Naive thymus-derived CD8-positive, alpha-beta T cell (primary cell): ENCODE results near the gene CNTNAP2. TPM values are rescaled to one million over a fixed set of nuclear protein-coding genes. Genes with fewer than 3 reads are reported as not detected.
"Not testable (repeated sequence)": the region's sequence is repeated elsewhere in the genome, so short reads cannot be mapped to it uniquely, and the experiment has no call there.

ENCODE experiments used
- ATAC-seq, 2 donors: fragments of 150-1000 bp; cut with Tn5 transposase in 1 of 2; sonication (Bioruptor Pico), chemical (Tn5 transposase) in 1 of 2; 1 replicate in 1 of 2; 2 replicates in 1 of 2; pipeline ENCODE4 v1.10.0; 2021; ENCODE audit warnings: mild to moderate bottlenecking in 2 of 2, moderate library complexity in 2 of 2
- POLR2A ChIA-PET: fragments of 350-600 bp; sonication (Branson Sonifier 250); formaldehyde crosslinking; loops from one replicate; lab custom pipeline; 2021; ENCODE audit warnings: antibody characterized with exemption; lab: Charles Lee
- DNase-seq, 10 donors: peaks; one replicate each; pipeline versions ENCODE4 v3.0.0 to v3.0.0-alpha.2; 2020 to 2022
- H3K27ac Mint-ChIP-seq, 10 donors: one replicate each; pipeline ENCODE4 v1.8.0; 2020 to 2022; ENCODE audit warnings: mild to moderate bottlenecking in 10 of 10, mixed read lengths in 10 of 10, moderate library complexity in 4 of 10, inconsistent platforms in 1 of 10
- H3K27me3 Mint-ChIP-seq, 5 donors: one replicate each; pipeline ENCODE4 v1.8.0; 2021 to 2022; ENCODE audit warnings: mixed read lengths in 5 of 5
- H3K36me3 Mint-ChIP-seq, 3 donors: one replicate each; pipeline ENCODE4 v1.8.0; 2020 to 2022; ENCODE audit warnings: mixed read lengths in 3 of 3, mild to moderate bottlenecking in 2 of 3, inconsistent platforms in 1 of 3
- H3K4me1 Mint-ChIP-seq, 4 donors: one replicate each; pipeline ENCODE4 v1.8.0; 2021 to 2022; ENCODE audit warnings: mixed read lengths in 4 of 4
- H3K4me3 Mint-ChIP-seq, 10 donors: one replicate each; pipeline ENCODE4 v1.8.0; 2020 to 2022; ENCODE audit warnings: mild to moderate bottlenecking in 10 of 10, mixed read lengths in 10 of 10, moderate library complexity in 6 of 10, inconsistent platforms in 1 of 10
- H3K9me3 Mint-ChIP-seq, 9 donors: one replicate each; pipeline ENCODE4 v1.8.0; 2020 to 2022; ENCODE audit warnings: mixed read lengths in 9 of 9, mild to moderate bottlenecking in 3 of 9, inconsistent platforms in 1 of 9, moderate library complexity in 1 of 9
- polyA plus RNA-seq, 3 donors: library from polyadenylated mRNA; unstranded; fragments of 300-500 nt; fragmentation: Illumina TruSeq; gene quantifications; one replicate each; pipeline ENCODE4 v1.2.3, GENCODE V29; 2021
- total RNA-seq, 8 experiments: library from RNA in 2 of 8; stranded (reverse) in 2 of 8; gene quantifications; one replicate each; pipeline ENCODE4 v1.2.3 and lab custom pipeline; 2021 to 2026

Gene CNTNAP2
- total and polyA plus RNA-seq, 5 experiments from 2014 or later = 0.12 to 1.5 (median 0.71) TPM; not detected in 1

GRCh38 chr7:148434181-148434757 lies 2317.7 kb downstream of the CNTNAP2 start:
- POLR2A ChIA-PET = no interaction called here
- Mint-ChIP-seq H3K9me3 (peaks cover 0 to 5% (median 0%) of the 10 kb centered on the region in 9 donors), H3K4me3 (no peak overlapping the region), H3K27me3 (peaks cover 0 to 3% (median 0%) of the 10 kb centered on the region in 5 donors), H3K4me1 (peaks cover 0 to 3% (median 1%) of the 10 kb centered on the region in 4 donors), H3K27ac (no peak overlapping the region), H3K36me3 (no peaks in the 10 kb centered on the region)
- DNase-seq = no peak
- no peak for ATAC-seq

- Mint-ChIP-seq H3K4me3 (no peak overlapping the region), H3K4me1 (peaks cover 0 to 3% (median 1%) of the 10 kb centered on the region in 4 donors), H3K36me3 (no peaks in the 10 kb centered on the region), H3K27ac (no peak overlapping the region), H3K27me3 (peaks cover 0 to 7% (median 3%) of the 10 kb centered on the region in 5 donors), H3K9me3 (peaks cover 0 to 5% (median 0%) of the 10 kb centered on the region in 9 donors)
- DNase-seq = no peak
- POLR2A ChIA-PET = no interaction called here
- no peak for ATAC-seq
Observed at GRCh38 chr7:148434887-148435286, 2318.3 kb downstream of the CNTNAP2 start.

- H3K9me3 Mint-ChIP-seq = peaks cover 0 to 2% (median 0%) of the 10 kb centered on the region in 9 donors
- no peak overlapping the region for H3K4me3 Mint-ChIP-seq
- peaks cover 0 to 11% (median 3%) of the 10 kb centered on the region in 5 donors for H3K27me3 Mint-ChIP-seq
- POLR2A ChIA-PET = no interaction called here
- H3K27ac Mint-ChIP-seq = no peak overlapping the region
- no peaks in the 10 kb centered on the region for H3K36me3 Mint-ChIP-seq
- ATAC-seq = no peak
- H3K4me1 Mint-ChIP-seq = peaks cover 0 to 3% (median 1%) of the 10 kb centered on the region in 4 donors
- DNase-seq = no peak
Observed at GRCh38 chr7:148435715-148436114, 2319.1 kb downstream of the CNTNAP2 start.

GRCh38 chr7:148436135-148436534 lies 2319.5 kb downstream of the CNTNAP2 start:
- H3K4me1 Mint-ChIP-seq = peaks cover 0 to 3% (median 1%) of the 10 kb centered on the region in 4 donors
- no peak for ATAC-seq
- H3K9me3 Mint-ChIP-seq = no peaks in the 10 kb centered on the region

GRCh38 chr7:148436571-148436970 lies 2320.0 kb downstream of the CNTNAP2 start:
- ATAC-seq = no peak
- peaks cover 0 to 3% (median 1%) of the 10 kb centered on the region in 4 donors for H3K4me1 Mint-ChIP-seq

More at GRCh38 chr7:148436135-148436534, 2319.5 kb downstream of the CNTNAP2 start:
- no peaks in the 10 kb centered on the region for H3K36me3 Mint-ChIP-seq
- no peak for DNase-seq
- H3K27ac Mint-ChIP-seq = peak overlapping the region in 1 of 10 donors; percentile 78
- POLR2A ChIA-PET = no interaction called here
- no peak overlapping the region for H3K4me3 Mint-ChIP-seq
- H3K27me3 Mint-ChIP-seq = peaks cover 0 to 11% (median 3%) of the 10 kb centered on the region in 5 donors

GRCh38 chr7:148437043-148437442 lies 2320.4 kb downstream of the CNTNAP2 start:
- Mint-ChIP-seq H3K4me3 (no peak overlapping the region), H3K36me3 (no peaks in the 10 kb centered on the region), H3K9me3 (no peaks in the 10 kb centered on the region), H3K27ac (no peak overlapping the region), H3K27me3 (peaks cover 2 to 11% (median 5%) of the 10 kb centered on the region in 5 donors), H3K4me1 (peaks cover 0 to 3% (median 1%) of the 10 kb centered on the region in 4 donors)
- POLR2A ChIA-PET = no interaction called here
- ATAC-seq = no peak
- DNase-seq = no peak

More at GRCh38 chr7:148436571-148436970, 2320.0 kb downstream of the CNTNAP2 start:
- Mint-ChIP-seq H3K4me3 (no peak overlapping the region), H3K9me3 (no peaks in the 10 kb centered on the region), H3K27ac (peak overlapping the region in 1 of 10 donors; percentile 78), H3K36me3 (no peaks in the 10 kb centered on the region), H3K27me3 (peaks cover 2 to 11% (median 5%) of the 10 kb centered on the region in 5 donors)
- POLR2A ChIA-PET = no interaction called here
- no peak for DNase-seq

GRCh38 chr7:148442141-148442655 lies 2325.6 kb downstream of the CNTNAP2 start:
- Mint-ChIP-seq H3K36me3 (peaks cover 0 to 1% (median 0%) of the 10 kb centered on the region in 3 donors), H3K27me3 (peaks cover 2 to 11% (median 5%) of the 10 kb centered on the region in 5 donors), H3K4me3 (no peak overlapping the region), H3K9me3 (peaks cover 0 to 9% (median 0%) of the 10 kb centered on the region in 9 donors), H3K27ac (peak overlapping the region in 1 of 10 donors; percentile 43), H3K4me1 (peaks cover 0 to 2% (median 0%) of the 10 kb centered on the region in 4 donors)
- POLR2A ChIA-PET = no interaction called here
- ATAC-seq = no peak
- no peak for DNase-seq

GRCh38 chr7:148442933-148443332 lies 2326.3 kb downstream of the CNTNAP2 start:
- H3K27me3 Mint-ChIP-seq = peaks cover 2 to 11% (median 3%) of the 10 kb centered on the region in 5 donors
- no peak overlapping the region for H3K27ac Mint-ChIP-seq
- POLR2A ChIA-PET = no interaction called here
- H3K36me3 Mint-ChIP-seq = peaks cover 0 to 1% (median 0%) of the 10 kb centered on the region in 3 donors
- H3K9me3 Mint-ChIP-seq = peaks cover 0 to 9% (median 0%) of the 10 kb centered on the region in 9 donors
- DNase-seq (no peak), ATAC-seq (no peak)
- H3K4me3 Mint-ChIP-seq = no peak overlapping the region
- no peaks in the 10 kb centered on the region for H3K4me1 Mint-ChIP-seq

GRCh38 chr7:148445260-148446044 lies 2328.9 kb downstream of the CNTNAP2 start:
- peaks cover 0 to 9% (median 0%) of the 10 kb centered on the region in 9 donors for H3K9me3 Mint-ChIP-seq
- H3K4me3 Mint-ChIP-seq = no peak overlapping the region
- H3K4me1 Mint-ChIP-seq = no peaks in the 10 kb centered on the region
- no peak for DNase-seq
- no peak overlapping the region for H3K27ac Mint-ChIP-seq
- POLR2A ChIA-PET = no interaction called here
- H3K36me3 Mint-ChIP-seq = peaks cover 0 to 1% (median 0%) of the 10 kb centered on the region in 3 donors
- ATAC-seq = no peak
- H3K27me3 Mint-ChIP-seq = peaks cover 0 to 2% (median 2%) of the 10 kb centered on the region in 5 donors

GRCh38 chr7:148447221-148447849 lies 2330.7 kb downstream of the CNTNAP2 start:
- ATAC-seq (no peak), DNase-seq (no peak)
- Mint-ChIP-seq H3K4me1 (no peaks in the 10 kb centered on the region), H3K9me3 (peaks cover 0 to 9% (median 0%) of the 10 kb centered on the region in 9 donors), H3K27ac (no peak overlapping the region), H3K27me3 (peaks cover 0 to 3% (median 2%) of the 10 kb centered on the region in 5 donors), H3K4me3 (no peak overlapping the region), H3K36me3 (peaks cover 0 to 1% (median 0%) of the 10 kb centered on the region in 3 donors)
- POLR2A ChIA-PET = no interaction called here

- H3K27me3 Mint-ChIP-seq = peaks cover 0 to 12% (median 6%) of the 10 kb centered on the region in 5 donors
- H3K27ac Mint-ChIP-seq, H3K4me3 Mint-ChIP-seq, ATAC-seq, H3K36me3 Mint-ChIP-seq, H3K4me1 Mint-ChIP-seq, DNase-seq, POLR2A ChIA-PET, H3K9me3 Mint-ChIP-seq: not testable (repeated sequence)
Observed at GRCh38 chr7:148451526-148451925, 2334.9 kb downstream of the CNTNAP2 start.

GRCh38 chr7:148456351-148456750 lies 2339.8 kb downstream of the CNTNAP2 start:
- no peaks in the 10 kb centered on the region for H3K36me3 Mint-ChIP-seq
- POLR2A ChIA-PET = no interaction called here
- no peaks in the 10 kb centered on the region for H3K9me3 Mint-ChIP-seq
- ATAC-seq (no peak), DNase-seq (no peak)
- H3K4me1 Mint-ChIP-seq = no peaks in the 10 kb centered on the region
- peaks cover 0 to 16% (median 7%) of the 10 kb centered on the region in 5 donors for H3K27me3 Mint-ChIP-seq
- no peak overlapping the region for H3K4me3 Mint-ChIP-seq
- no peak overlapping the region for H3K27ac Mint-ChIP-seq
